DND-41 (cell line): ENCODE measurements around the gene ARX.

ENCODE experiments used
- ATAC-seq: fragments of 200-7000 bp; cut with Tn5 transposase; 3 replicates; pipeline ENCODE4 v1.9.1; 2021; ENCODE audit warnings: low read depth; ENCODE audit not compliant: insufficient read depth
- DNase-seq: peaks from one replicate; pipeline ENCODE4 v3.0.0-alpha.2; 2020
- H2AFZ ChIP-seq: 2 replicates; pipeline ENCODE4 v1.6.0; 2012; ENCODE audit warnings: low read depth, low read length
- H3K27ac ChIP-seq: 2 replicates; pipeline ENCODE4 v1.5.1; 2012; ENCODE audit warnings: low read length, inconsistent platforms
- H3K27me3 ChIP-seq: fragments of 200-600 bp; sonication (generic); 2 replicates; pipeline ENCODE4 v1.6.0; 2012; ENCODE audit warnings: low read length, mild to moderate bottlenecking, inconsistent platforms; ENCODE audit not compliant: insufficient read depth, poor library complexity
- H3K36me3 ChIP-seq: 2 replicates; pipeline ENCODE4 v1.5.1; 2012; ENCODE audit warnings: low read length, inconsistent platforms; ENCODE audit not compliant: insufficient read depth
- H3K4me1 ChIP-seq: 2 replicates; pipeline ENCODE4 v1.5.1; 2012; ENCODE audit warnings: mild to moderate bottlenecking, low read length; ENCODE audit not compliant: insufficient read depth
- H3K4me2 ChIP-seq: 2 replicates; pipeline ENCODE4 v1.6.0; 2012; ENCODE audit warnings: mild to moderate bottlenecking, moderate library complexity, low read length, inconsistent platforms; ENCODE audit not compliant: insufficient read depth
- H3K4me3 ChIP-seq, 2 experiments: fragments of 200-600 bp in 1 of 2; shearing (Covaris generic) in 1 of 2; 2 replicates each; pipeline ENCODE4 v1.5.1; 2012 to 2016; ENCODE audit warnings: inconsistent platforms in 2 of 2, low read length in 2 of 2, mild to moderate bottlenecking in 2 of 2, low read depth in 1 of 2, moderate library complexity in 1 of 2
- H3K79me2 ChIP-seq: 2 replicates; pipeline ENCODE4 v1.6.0; 2012; ENCODE audit warnings: low read length, inconsistent platforms; ENCODE audit not compliant: insufficient read depth
- H3K9ac ChIP-seq: 2 replicates; pipeline ENCODE4 v1.6.0; 2012; ENCODE audit warnings: low read depth, mild to moderate bottlenecking, inconsistent platforms, low read length, moderate library complexity
- H3K9me3 ChIP-seq: 2 replicates; pipeline ENCODE4 v1.5.1; 2012; ENCODE audit warnings: low read length, moderate library complexity, mild to moderate bottlenecking, inconsistent platforms; ENCODE audit not compliant: insufficient read depth, severe bottlenecking
- H4K20me1 ChIP-seq: 2 replicates; pipeline ENCODE4 v1.6.0; 2012; ENCODE audit warnings: low read length; ENCODE audit not compliant: insufficient read depth
- EZH2 ChIP-seq: IDR thresholded peaks from 3 replicates; pipeline ENCODE4 v1.6.1; 2012; ENCODE audit warnings: borderline replicate concordance, low read depth, mild to moderate bottlenecking, moderate library complexity, low read length, inconsistent platforms; ENCODE audit not compliant: severe bottlenecking
- TF ChIP-seq, protein P1 (sequence below): IDR thresholded peaks from 2 replicates; pipeline ENCODE4 v1.5.1; 2012; ENCODE audit warnings: borderline replicate concordance, low read length, moderate library complexity, mild to moderate bottlenecking; ENCODE audit not compliant: poor library complexity, severe bottlenecking; ENCODE audit errors: extremely low read depth

The ARX gene

GRCh38 chrX:25039036-25039435 lies 23.3 kb upstream of the ARX start:
- no peaks in the 10 kb centered on the region for H3K36me3 ChIP-seq
- DNase-seq: no peak
- H3K4me3 ChIP-seq: no peak overlapping the region
- no peaks in the 10 kb centered on the region for H3K27me3 ChIP-seq
- H3K4me1 ChIP-seq: no peaks in the 10 kb centered on the region
- H2AFZ ChIP-seq: no peak overlapping the region
- H3K79me2 ChIP-seq: no peaks in the 10 kb centered on the region
- H3K4me2 ChIP-seq: no peak overlapping the region
- H3K9me3 ChIP-seq: no peaks in the 10 kb centered on the region
- no peak overlapping the region for H3K27ac ChIP-seq
- ATAC-seq: no peak
- no peak overlapping the region for H3K9ac ChIP-seq
- TF ChIP-seq, protein P1, sequence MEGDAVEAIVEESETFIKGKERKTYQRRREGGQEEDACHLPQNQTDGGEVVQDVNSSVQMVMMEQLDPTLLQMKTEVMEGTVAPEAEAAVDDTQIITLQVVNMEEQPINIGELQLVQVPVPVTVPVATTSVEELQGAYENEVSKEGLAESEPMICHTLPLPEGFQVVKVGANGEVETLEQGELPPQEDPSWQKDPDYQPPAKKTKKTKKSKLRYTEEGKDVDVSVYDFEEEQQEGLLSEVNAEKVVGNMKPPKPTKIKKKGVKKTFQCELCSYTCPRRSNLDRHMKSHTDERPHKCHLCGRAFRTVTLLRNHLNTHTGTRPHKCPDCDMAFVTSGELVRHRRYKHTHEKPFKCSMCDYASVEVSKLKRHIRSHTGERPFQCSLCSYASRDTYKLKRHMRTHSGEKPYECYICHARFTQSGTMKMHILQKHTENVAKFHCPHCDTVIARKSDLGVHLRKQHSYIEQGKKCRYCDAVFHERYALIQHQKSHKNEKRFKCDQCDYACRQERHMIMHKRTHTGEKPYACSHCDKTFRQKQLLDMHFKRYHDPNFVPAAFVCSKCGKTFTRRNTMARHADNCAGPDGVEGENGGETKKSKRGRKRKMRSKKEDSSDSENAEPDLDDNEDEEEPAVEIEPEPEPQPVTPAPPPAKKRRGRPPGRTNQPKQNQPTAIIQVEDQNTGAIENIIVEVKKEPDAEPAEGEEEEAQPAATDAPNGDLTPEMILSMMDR: no peak
- TF ChIP-seq EZH2: no peak
- no peaks in the 10 kb centered on the region for H4K20me1 ChIP-seq

DNA sequence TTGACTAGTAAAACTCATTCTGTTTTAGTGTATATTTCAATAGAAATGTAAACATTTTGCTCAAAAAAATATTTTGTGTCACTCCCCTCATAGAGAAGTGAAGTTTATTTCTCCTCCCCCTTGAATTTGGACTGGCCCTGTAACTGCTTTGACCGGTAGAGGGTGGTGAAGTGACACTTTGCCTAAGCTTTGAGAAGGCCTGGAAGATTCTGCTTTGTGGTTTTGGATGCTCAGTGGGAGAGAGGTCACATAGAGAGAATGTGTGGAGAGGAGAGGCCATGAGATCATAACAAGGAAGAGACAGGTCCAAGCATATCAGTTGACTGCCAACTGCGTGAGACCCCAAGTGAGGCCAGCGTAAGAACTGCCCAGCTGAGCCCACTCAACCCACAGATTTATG lies 19.1 kb upstream of the ARX start:
- ATAC-seq (no peak), DNase-seq (no peak)
- H3K4me1 ChIP-seq: no peaks in the 10 kb centered on the region
- no peaks in the 10 kb centered on the region for H4K20me1 ChIP-seq
- H3K79me2 ChIP-seq: no peaks in the 10 kb centered on the region
- H3K4me3 ChIP-seq: no peak overlapping the region
- H3K9ac ChIP-seq: no peak overlapping the region
- no peak overlapping the region for H3K4me2 ChIP-seq
- no peak overlapping the region for H2AFZ ChIP-seq
- H3K36me3 ChIP-seq: no peaks in the 10 kb centered on the region
- H3K9me3 ChIP-seq: no peaks in the 10 kb centered on the region
- H3K27me3 ChIP-seq: no peaks in the 10 kb centered on the region
- TF ChIP-seq, protein P1: no peak
- TF ChIP-seq EZH2: no peak
- no peak overlapping the region for H3K27ac ChIP-seq

DNA sequence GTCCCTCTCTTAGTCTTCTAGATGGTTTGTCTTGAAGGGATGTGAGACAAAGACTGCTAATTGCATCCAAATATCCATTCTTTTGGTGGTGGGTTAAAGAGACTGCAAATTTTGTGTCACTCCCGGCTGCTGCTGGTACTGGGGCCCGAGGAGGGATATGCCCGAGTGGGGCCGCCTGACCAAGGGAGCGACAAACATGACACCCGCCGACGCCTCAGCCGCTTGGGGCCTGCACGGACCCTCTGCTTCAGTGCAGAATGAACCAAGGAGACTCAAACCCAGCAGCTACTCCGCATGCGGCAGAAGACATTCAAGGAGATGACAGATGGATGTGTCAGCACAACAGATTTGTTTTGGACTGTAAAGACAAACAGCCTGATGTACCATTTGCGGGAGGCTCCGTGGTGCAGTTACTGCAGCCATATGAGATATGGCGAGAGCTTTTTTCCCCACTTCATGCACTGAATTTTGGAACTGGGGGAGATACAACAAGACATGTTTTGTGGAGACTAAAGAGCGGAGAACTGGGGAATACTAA lies 13.6 kb upstream of the ARX start:
- ATAC-seq (no peak), DNase-seq (no peak)
- no peak overlapping the region for H3K27ac ChIP-seq
- no peak overlapping the region for H3K9ac ChIP-seq
- no peak overlapping the region for H3K4me3 ChIP-seq
- no peaks in the 10 kb centered on the region for H3K4me1 ChIP-seq
- TF ChIP-seq, protein P1: no peak
- TF ChIP-seq EZH2: no peak
- no peaks in the 10 kb centered on the region for H4K20me1 ChIP-seq
- no peaks in the 10 kb centered on the region for H3K9me3 ChIP-seq
- no peaks in the 10 kb centered on the region for H3K79me2 ChIP-seq
- no peaks in the 10 kb centered on the region for H3K36me3 ChIP-seq
- no peak overlapping the region for H2AFZ ChIP-seq
- no peak overlapping the region for H3K4me2 ChIP-seq
- H3K27me3 ChIP-seq: no peaks in the 10 kb centered on the region

DNA sequence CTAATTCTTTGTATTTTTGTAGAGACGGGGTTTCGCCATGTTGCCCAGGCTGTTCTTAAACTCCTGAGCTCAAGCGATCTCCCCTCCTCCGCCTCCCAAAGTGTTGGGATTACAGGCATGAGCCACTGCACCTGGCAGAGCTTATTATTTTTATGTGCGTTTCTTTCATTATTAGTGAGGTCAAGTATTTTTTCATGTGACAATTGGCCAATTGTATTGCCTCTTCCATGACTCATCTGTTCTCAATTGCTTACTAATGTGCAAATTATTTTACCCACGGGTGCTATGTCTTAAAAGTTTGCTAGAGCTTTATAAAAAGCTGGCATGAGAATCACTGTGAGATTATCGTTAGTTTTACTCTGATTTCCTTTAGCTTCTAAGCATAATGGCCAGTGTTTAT lies 13.0 kb upstream of the ARX start:
- no peaks in the 10 kb centered on the region for H3K36me3 ChIP-seq
- H2AFZ ChIP-seq: no peak overlapping the region
- ATAC-seq: no peak

More for the DNA sequence above, 13.0 kb upstream of the ARX start:
- Histone ChIP-seq H3K4me3 (no peak overlapping the region), H3K79me2 (no peaks in the 10 kb centered on the region), H3K27me3 (no peaks in the 10 kb centered on the region), H3K4me1 (no peaks in the 10 kb centered on the region), H3K9ac (no peak overlapping the region), H3K9me3 (no peaks in the 10 kb centered on the region), H3K27ac (no peak overlapping the region), H4K20me1 (no peaks in the 10 kb centered on the region), H3K4me2 (no peak overlapping the region)
- TF ChIP-seq, protein P1: no peak
- TF ChIP-seq EZH2: no peak
- no peak for DNase-seq
